ENCODE data around the gene TOMT.

GRCh38 chr11:72098741-72099140 is 7.0 kb upstream of the TOMT start:
- no peak for TF ChIP-seq CTCF (IDR thresholded peaks at IDR 0.05)
- TF ChIP-seq EP300 (IDR thresholded peaks at IDR 0.05): no peak
- TF ChIP-seq POLR2A (IDR thresholded peaks at IDR 0.05): no peak

Data from ovary (tissue), 3 donors.